GM21528 (cell line): ENCODE results near the gene FGD6.
A peak's percentile ranks its signal among the peaks of the same experiment; 100 is the strongest.
"Not testable (repeated sequence)": the region's sequence is repeated elsewhere in the genome, so short reads cannot be mapped to it uniquely, and the experiment has no call there.

Experiments used
- ATAC-seq: cut with Tn5 transposase; IDR thresholded peaks from one replicate; pipeline ENCODE4 v1.9.1; 2021; ENCODE audit warnings: mild to moderate bottlenecking, moderate library complexity; ENCODE audit not compliant: unreplicated experiment, low FRiP score

The FGD6 gene

DNA sequence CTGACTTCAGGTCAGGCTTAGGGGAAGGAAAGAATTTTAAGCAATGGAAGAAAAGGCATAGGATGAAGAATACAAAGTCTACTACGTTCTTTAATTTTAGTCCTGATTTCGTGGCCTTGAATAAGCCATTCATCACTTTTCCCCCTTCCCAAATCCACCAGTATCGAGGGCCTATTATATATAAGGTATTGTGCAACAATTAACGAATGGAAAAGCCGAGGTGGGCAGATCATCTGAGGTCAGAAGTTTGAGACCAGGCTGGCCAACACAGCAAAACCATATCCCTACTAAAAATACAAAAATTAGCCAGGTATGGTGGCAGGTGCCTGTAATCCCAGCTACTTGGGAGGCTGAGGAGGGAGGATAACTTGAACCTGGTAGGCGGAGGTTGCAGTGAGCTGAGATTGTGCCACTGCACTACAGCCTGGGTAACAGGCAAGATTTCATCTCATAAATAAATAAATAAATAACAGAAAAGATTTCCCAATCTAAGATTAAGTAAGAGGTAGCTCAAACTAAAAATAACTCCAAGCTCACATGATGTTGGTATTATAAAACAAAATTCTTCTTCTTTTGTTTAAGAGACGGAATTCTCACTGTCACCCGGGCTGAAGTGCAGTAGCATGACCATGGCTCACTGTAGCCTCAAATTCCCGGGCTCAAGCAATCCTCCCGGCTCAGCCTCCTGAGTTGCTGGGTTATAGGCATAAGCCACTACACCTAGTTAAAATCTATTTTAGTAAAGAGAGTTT, 85.5 kb downstream of the FGD6 start:
- no peak for ATAC-seq

DNA sequence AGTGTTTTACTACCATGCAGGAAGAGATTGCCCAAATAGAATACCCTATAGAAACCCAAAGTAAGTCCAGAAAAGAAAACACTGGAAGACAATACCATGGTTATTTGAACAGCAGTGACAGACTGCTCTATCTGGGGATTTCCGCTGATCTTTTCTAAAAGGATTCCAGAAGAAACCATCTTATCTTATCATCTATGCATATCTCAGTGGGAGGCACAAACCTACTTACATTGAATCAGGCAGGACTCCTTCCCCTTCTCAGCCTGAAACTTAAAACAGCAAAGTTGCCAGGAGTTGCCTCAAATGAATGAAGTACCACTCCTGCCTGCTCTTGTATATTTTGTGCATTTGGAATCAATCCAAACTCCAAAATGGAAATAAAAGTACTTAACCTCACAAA, 87.2 kb downstream of the FGD6 start:
- no peak for ATAC-seq

DNA sequence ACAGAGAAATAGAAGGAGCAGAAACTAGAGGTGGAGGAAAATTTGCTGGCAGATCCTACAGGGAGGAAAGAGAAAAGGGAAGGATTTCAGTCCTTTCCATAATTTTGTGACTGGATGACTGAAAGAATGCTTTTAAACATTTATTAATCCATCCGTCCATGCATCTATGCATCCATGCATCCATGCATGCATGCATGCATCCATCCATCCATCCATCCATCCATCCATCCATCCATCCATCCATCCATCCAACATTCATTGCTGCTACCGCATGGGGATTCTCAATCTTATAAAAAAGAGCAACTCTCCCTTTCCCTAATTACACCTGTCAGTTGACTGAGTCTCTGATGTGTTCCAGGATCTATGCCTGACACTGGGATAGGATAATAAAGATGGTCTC, 88.2 kb downstream of the FGD6 start:
- no peak for ATAC-seq

DNA sequence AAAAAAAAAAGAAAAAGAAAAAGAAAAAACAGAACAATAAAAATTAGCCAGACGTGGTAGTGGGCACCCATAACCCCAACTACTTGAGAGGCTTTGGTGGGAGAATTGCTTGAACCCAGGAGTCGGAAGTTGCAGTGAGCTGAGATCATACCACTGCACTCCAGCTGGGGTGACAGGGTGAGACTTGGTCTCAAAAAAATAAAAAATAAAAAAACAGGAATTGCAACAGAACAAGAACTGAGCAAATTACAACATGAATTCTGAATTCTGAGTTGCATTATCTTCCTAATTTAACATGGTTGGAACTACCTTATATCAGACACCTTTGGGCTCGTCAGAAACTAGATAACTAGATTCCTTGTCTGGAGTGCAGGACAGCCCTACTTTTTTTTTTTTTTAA, 90.5 kb downstream of the FGD6 start:
- ATAC-seq = no peak

DNA sequence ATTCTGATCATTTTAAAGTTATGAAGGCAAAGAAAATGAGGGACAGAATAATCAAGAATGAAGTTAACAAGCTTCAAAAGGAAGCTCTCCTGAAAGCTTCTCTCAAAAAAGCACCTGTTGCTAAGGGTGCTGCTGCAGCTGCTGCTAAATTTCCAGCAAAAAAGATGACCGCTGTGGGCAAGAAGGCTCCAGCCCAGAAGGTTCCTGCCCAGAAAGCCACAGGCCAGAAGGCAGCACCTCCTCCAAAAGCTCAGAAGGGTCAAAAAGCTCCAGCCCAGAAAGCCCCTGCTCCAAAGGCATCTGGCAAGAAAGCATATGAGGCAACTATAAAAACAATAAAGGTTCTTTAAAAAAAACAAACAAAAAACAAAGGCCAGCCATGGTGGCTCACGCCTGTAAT, 91.2 kb downstream of the FGD6 start:
- no peak for ATAC-seq

DNA sequence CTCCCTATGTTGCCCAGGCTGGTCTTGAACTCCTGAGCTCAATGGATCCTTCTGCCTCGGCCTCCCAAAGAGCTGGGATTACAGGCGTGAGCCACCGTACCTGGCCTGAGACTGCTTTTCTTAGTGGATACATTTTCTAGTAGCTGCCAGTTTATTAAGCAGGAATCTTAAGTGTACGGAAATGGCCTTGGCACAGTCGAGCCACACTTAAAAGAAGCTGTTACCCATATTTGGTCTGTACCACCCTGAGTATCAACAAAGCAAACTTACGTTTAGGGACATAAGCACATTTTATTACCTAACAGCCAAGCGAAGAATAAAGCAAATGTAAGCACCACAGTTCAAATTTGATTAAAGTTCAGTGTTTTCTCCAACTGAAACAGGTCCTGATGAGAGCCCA, 93.2 kb downstream of the FGD6 start:
- ATAC-seq = no peak

DNA sequence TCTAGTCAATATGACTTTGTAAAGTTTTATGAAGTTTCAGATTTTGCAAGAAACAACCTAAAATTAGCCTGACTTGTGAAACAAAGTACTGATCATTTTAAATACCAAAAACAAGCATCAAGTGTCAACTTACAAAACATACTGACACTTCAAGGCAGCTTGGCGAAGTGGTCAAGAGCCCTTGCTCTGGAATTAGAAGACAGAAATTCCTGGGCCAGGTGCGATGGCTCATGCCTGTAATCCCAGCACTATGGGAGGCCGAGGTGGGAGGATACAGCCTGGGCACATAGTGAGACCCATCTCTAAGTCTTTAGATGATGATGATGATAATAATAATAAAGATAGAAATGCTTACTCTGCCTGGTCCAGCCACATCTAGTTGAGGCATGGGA, 98.5 kb downstream of the FGD6 start:
- ATAC-seq = no peak

DNA sequence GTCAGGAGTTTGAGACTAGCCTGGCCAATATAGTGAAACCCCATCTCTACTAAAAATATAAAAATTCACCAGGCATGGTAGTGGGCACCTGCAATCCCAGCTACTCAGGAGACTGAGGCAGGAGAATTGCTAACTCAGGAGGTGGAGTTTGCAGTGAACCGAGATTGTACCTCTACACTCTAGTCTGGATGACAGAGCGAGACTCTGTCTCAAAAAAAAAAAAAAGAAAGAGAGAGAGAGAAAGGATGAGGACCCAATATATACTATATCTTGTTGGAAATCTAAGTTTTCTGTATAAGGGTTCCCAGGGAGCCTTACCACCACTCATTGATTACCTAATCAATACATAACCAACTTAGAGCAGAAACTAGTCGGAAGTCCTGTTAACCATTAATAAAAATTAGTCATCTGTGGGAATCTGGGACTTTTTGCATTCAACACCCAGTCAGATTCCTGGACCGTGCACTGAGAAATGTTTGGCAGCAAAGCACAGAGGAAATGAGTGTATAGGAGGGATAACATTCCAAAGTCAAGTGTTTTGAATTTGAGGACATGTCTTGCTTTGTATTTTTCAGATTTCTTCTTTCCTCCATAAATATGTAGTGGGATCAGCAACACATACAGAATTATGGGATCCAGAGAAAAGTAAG, 99.0 kb downstream of the FGD6 start:
- ATAC-seq = no peak

DNA sequence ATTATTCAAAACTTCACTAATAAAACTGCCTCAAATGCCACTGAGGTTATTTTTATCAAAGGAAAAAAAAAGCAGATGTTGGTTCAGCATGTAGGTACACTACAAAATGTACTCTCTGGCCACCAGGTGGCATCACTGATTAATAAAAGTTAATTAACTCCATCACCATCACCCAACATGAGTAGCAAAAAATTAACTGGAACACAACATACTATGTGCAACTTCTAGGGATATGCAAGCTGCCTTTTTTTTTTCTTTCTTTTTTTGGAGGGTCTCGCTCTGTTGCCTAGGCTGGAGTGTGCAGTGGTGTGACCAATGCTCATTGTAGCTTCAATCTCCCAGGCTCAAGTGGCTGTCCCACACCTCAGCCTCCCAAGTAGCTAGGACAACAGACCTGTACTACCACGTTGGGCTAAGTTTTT, 100.1 kb downstream of the FGD6 start:
- peak; percentile 71 for ATAC-seq

DNA sequence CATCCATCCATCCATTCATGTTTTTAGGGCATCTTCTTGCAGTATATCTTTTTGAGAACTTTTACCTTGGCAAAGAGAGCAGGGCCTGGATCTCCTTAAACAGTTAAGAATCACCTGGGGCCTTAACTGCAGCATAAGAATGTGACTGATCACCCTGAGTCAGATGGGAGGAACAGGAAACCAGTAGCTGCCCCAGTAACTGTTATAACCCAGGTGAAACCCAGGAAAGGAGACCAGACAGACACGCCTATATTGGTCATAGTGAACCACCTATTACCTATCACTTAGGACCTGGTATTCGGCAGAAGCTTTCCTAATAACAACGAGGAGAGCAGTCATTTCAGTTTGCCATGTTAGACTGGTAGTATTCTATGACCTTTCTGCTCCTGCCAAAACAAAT, 100.5 kb downstream of the FGD6 start:
- ATAC-seq = peak; percentile 49

DNA sequence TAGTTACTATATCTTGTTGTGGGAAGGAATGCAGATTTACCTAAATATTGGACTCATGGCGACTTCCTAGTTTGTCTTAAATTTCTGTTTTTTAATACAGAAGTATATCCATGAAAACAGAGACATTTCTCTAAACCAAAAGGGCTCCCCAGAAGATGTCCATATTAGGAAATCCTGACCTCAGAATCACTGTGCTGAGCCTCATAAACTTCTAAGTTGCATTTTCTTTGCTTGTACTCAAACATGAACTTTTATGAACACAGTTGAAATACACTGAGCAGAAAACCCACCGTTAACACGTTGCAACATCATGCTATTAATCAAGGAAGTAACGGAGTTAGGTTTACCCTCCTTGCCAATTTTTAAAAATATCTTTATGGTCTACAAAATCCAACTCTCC, 100.9 kb downstream of the FGD6 start:
- ATAC-seq = no peak

DNA sequence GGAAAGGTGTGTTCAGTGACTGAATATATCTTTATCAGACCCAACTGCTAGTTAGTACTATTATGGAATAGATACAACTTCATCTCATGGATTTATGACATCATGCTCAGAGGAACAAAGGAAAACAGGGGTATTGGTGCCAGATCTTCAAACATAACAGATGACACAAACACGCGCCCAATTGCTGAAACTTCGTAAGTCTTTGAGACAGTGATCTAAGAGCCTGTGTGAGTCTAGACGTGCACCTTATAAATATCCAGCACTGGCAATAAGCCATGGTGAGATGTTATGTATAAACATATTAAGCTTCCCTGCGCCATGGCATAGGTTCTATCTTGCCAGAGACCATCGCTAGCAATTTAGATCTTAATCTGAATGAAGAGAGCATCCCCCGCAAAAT, 101.6 kb downstream of the FGD6 start:
- no peak for ATAC-seq

DNA sequence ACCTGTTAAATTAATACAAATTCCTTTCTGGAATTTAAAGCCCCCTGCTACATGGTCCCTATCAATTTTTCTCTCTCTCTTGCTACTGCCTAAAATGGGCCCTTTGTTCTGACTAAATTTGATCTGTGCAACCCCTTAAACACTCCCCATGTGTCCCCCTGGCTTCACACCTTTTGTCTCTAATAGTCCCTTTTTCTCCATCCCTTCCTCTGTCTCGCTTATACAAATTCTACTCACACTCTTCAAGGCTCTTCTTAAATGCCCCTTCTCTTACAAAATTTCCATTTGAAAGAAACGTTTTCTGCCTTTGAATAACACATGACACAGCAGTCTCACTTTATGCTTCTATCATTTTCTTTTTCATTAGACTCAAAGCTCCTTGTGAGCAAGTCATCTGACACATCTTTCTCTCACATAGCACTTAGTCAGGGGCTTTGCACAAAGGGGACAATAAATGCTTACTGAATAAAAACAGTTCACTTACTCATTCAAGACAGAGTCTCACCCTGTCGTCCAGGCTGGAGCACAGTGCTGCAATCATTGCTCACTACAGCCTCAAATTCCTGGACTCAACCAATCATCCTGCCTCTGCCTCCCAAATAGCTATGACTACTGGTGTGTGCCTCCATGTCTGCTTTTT, 102.4 kb downstream of the FGD6 start:
- no peak for ATAC-seq

DNA sequence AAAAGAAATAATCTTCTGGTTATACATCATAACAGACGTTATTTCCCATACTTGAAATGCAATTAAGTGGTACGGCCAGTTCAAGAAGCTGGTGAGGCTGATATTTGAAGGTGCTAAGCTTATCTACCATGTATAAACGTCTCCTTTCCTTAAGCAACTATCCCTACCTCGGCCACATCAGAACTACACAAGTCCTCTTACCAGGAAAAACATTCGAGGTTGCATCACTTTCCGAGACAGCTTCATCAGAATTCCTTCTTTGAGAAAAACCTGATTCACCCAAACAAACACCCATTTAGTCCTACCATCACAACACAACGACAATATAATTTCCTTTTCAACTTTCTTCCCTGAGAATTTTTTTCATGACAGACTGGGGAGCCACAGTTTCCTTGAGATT, 109.9 kb downstream of the FGD6 start:
- no peak for ATAC-seq

DNA sequence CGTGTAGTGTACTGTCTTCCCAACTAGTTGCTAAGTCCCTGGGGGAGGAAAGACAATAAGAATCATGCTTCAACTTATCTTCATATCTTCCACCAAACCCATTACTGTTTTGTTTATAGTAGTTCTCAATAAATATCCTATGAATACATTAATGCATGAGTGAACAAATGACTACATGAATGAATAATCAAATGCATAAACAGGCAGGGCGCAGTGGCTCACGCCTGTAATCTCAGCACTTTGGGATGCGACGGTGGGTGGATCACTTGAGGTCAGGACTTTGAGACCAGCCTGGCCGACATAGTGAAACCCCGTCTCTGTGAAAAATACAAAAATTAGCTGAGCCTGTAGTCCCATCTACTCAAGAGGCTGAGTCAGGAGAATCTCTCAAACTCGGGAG, 111.7 kb downstream of the FGD6 start:
- no peak for ATAC-seq

DNA sequence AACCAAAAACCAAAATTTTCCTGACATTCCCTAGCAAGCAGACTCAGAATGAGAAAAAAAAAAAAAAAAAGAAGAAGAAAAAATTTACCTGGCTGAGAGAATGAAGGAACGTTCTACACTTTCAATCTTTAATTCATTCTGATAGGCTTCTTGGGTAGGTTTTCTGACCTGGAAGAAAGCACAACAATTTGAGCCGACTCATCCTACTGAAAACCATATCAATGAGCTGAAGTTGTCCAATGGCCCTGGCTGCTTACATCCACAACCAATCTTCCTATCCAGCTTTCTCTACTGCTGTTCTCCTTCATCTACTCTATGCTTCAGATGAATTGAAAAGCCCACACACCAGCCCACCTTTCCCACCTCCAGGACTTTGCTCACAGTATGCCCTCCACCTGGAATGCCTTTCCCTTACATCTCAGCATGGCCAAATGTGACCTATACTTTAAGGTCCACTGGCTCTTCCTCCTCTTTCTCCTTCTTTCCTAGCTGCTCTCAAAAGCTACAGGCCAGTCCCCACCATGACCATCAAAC, 112.3 kb downstream of the FGD6 start:
- ATAC-seq = no peak

DNA sequence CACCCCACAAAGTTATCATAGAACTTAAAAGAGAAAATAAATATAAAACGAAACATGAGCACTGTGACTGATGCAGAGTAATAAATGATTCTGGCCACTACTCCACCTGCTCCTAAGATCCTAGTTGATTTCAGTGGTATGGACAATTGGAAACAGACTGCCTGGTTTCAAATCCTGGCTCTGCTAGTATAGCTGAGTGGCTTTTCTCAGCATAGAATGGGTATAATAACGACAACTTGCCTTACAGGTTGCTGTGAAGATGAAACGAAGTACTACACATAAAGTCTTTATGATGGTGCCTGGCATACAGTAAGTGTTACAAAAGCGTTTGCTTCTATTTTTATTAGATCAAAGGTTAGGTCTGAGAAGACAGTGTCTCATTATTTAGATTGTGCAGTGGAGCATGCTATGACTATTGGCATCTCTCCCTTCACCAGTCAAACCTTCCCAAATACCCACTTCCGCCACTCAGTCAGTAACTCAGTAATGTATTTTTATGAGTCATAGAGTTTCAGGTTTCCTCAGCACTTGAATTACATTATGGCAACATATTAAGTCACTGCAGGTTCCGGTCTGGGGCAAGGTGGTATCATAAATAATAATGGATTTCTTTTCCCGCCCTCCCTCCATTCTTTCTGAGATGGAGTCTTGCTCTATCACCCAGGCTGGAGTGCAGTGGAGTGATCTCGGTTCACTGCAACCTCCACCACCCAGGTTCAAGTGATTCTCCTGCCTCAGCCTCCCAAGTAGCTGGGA, 114.2 kb downstream of the FGD6 start:
- ATAC-seq = peak; percentile 95

DNA sequence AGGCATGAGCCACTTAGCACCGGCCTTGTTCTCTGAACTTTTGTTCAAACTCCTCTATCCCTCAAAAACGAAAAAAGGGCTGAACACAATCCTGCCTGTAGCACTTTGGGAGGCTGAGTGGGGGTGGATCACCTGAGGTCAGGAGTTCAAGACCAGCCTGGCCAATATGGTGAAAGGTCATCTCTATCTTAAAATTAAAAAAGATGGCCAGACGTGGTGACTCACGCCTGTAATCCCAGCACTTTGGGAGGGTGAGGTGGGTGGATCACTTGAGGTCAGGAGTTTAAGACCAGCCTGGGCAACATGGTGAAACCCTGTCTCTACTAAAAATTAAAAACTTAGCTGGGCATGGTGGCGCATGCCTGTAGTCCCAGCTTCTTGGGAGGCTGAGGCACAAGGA, 115.3 kb downstream of the FGD6 start:
- ATAC-seq = not testable (repeated sequence)

DNA sequence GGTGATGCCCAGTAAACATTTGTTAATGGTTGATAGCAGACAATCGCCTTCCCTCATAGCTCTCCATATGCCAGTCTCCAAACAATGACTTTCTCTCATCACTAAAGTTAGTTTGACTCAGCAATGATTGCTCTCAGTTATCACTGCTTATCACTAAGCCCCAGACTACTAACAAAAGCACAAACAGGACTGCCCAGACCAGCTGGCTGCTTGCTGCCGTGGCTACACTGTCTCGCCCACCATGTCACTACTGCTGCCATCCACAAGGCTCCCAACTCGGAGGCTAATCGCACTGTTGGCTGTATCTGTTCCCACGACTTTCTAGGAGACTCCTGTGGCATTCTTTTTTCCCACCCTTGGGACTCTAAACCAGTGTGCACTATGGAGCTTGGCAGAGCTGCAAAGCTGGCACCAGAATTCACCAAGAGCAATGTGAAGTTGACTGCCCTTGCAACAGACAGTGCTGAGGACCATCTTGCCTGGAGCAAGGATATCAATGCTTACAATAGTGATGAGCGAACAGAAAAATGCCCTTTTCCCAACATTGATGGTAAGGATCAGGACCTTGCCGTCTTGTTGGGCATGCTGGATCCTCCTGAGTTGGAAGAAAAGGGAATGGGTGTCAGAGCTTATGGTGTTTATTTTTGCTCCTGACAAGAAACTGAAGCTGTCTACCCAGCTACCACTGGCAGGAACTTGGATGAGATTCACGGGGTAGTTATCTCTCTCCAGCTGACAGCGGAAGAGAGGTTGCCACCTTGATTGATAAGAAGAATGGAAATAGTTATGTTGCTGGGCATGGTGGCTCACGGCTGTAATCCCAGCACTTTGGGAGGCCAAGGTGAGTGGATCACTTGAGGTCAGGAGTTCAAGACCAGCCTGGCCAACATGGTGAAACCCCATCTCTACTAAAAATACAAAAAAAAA, 116.7 kb downstream of the FGD6 start:
- no peak for ATAC-seq

DNA sequence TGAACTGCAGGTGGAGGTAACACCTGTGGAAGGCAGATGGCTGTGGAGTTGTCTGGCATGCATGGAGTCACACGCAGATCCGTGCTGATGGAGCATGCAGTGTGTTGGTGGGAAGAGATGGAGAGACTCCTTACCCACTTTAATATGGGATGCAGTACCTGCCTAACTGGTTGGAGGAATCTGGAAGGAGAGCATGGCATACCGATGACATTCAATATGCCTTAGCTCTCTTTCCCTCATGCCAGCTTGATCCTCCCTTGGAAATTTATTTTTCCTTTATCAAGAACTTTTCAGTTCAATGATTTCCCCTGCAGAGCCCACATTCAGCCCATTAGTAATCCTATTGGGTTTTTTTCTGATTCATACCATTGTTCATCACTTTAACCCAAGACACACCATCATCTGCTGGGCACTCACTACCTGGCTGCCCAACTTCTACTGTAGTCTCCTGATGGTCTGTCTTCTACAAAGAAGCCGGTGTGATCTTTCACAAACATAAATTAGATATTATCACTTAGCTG, 117.9 kb downstream of the FGD6 start:
- ATAC-seq = no peak
